ENCODE results near the gene TPX2.

The TPX2 gene

GRCh38 chr20:31717478-31718201, 21.4 kb upstream of the TPX2 start:
- no peak for ATAC-seq (ENCODE audit: low read depth)
- DNase-seq (ENCODE audit: low spot score): no peak
- peaks cover 92% of the 10 kb centered on the region for H3K36me3 ChIP-seq (ENCODE audit: low read depth)
- H3K4me1 ChIP-seq (ENCODE audit: insufficient read depth, poor library complexity, severe bottlenecking): peaks cover 67% of the 10 kb centered on the region
- no peak for TF ChIP-seq CTCF (IDR thresholded peaks at IDR 0.05; ENCODE audit: poor library complexity, severe bottlenecking)
- H3K4me3 ChIP-seq (ENCODE audit: severe bottlenecking): no peak overlapping the region
- no peaks in the 10 kb centered on the region for H3K27me3 ChIP-seq (ENCODE audit: insufficient read depth, poor library complexity, severe bottlenecking)
- peak overlapping the region; percentile 99 for H3K27ac ChIP-seq (ENCODE audit: poor library complexity, severe bottlenecking)
- no peaks in the 10 kb centered on the region for H3K9me3 ChIP-seq (ENCODE audit: severe bottlenecking)

GRCh38 chr20:31718952-31719643, 20.0 kb upstream of the TPX2 start:
- peaks cover 79% of the 10 kb centered on the region for H3K36me3 ChIP-seq (ENCODE audit: low read depth)
- no peaks in the 10 kb centered on the region for H3K27me3 ChIP-seq (ENCODE audit: insufficient read depth, poor library complexity, severe bottlenecking)
- H3K9me3 ChIP-seq (ENCODE audit: severe bottlenecking): no peaks in the 10 kb centered on the region
- peaks cover 52% of the 10 kb centered on the region for H3K4me1 ChIP-seq (ENCODE audit: insufficient read depth, poor library complexity, severe bottlenecking)
- DNase-seq (ENCODE audit: low spot score) (no peak), ATAC-seq (ENCODE audit: low read depth) (peak; percentile 18)
- H3K27ac ChIP-seq (ENCODE audit: poor library complexity, severe bottlenecking): peak overlapping the region; percentile 99
- peak overlapping the region; percentile 54 for H3K4me3 ChIP-seq (ENCODE audit: severe bottlenecking)
- no peak for TF ChIP-seq CTCF (IDR thresholded peaks at IDR 0.05; ENCODE audit: poor library complexity, severe bottlenecking)

- Histone ChIP-seq H3K27me3 (ENCODE audit: insufficient read depth, poor library complexity, severe bottlenecking) (no peaks in the 10 kb centered on the region), H3K36me3 (ENCODE audit: low read depth) (peaks cover 71% of the 10 kb centered on the region), H3K4me1 (ENCODE audit: insufficient read depth, poor library complexity, severe bottlenecking) (peaks cover 44% of the 10 kb centered on the region), H3K9me3 (ENCODE audit: severe bottlenecking) (no peaks in the 10 kb centered on the region), H3K27ac (ENCODE audit: poor library complexity, severe bottlenecking) (peak overlapping the region; percentile 99), H3K4me3 (ENCODE audit: severe bottlenecking) (peak overlapping the region; percentile 54)
- DNase-seq (ENCODE audit: low spot score): peak; percentile 88
- TF ChIP-seq CTCF (IDR thresholded peaks at IDR 0.05; ENCODE audit: poor library complexity, severe bottlenecking): no peak
- peak; percentile 50 for ATAC-seq (ENCODE audit: low read depth)
These were observed 19.2 kb upstream of the TPX2 start for GRCh38 chr20:31719644-31720485.

- TF ChIP-seq CTCF (IDR thresholded peaks at IDR 0.05; ENCODE audit: poor library complexity, severe bottlenecking): peak; percentile 41
- peak; percentile 72 for DNase-seq (ENCODE audit: low spot score)
- Histone ChIP-seq H3K27me3 (ENCODE audit: insufficient read depth, poor library complexity, severe bottlenecking) (no peaks in the 10 kb centered on the region), H3K27ac (ENCODE audit: poor library complexity, severe bottlenecking) (peak overlapping the region; percentile 99), H3K9me3 (ENCODE audit: severe bottlenecking) (no peaks in the 10 kb centered on the region), H3K4me1 (ENCODE audit: insufficient read depth, poor library complexity, severe bottlenecking) (peaks cover 43% of the 10 kb centered on the region), H3K36me3 (ENCODE audit: low read depth) (peaks cover 64% of the 10 kb centered on the region), H3K4me3 (ENCODE audit: severe bottlenecking) (peak overlapping the region; percentile 54)
- no peak for ATAC-seq (ENCODE audit: low read depth)
These were observed 18.3 kb upstream of the TPX2 start for GRCh38 chr20:31720486-31721407.
